IPS-NIHi7 (cell line): ENCODE results near the gene LINS1.
A peak's percentile ranks its signal among the peaks of the same experiment; 100 is the strongest.
"Not testable (repeated sequence)": the region's sequence is repeated elsewhere in the genome, so short reads cannot be mapped to it uniquely, and the experiment has no call there.

ENCODE experiments used
- DNase-seq: peaks from one replicate; pipeline ENCODE4 v3.0.0; 2012; ENCODE audit warnings: mixed read lengths; ENCODE audit errors: extremely low spot score

Gene LINS1

DNA sequence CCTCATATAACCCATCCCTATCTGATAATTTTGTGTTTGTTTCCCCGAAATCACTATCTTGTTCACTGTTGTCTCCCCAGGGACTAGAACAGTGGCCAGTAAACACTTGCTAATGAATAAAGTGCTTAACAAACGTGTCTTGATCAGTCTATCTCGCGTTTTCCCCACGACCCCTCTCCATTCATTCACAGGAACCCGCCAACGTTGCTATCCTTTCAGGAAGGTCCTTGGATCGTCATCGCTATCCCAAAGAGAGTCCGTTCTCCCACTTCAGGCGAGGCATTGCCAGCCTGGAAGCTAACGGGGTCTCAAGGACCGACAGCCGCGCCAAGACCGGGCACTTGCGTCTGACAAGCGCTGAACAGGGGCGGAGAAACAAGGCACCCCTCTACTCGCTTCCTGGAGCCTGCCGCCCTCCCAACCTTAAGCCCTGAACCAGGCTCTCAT is 344 bp downstream of the LINS1 start:
- no peak for DNase-seq

- no peak for DNase-seq
Measured at GRCh38 chr15:100601163-100601562, 821 bp downstream of the LINS1 start.

DNA sequence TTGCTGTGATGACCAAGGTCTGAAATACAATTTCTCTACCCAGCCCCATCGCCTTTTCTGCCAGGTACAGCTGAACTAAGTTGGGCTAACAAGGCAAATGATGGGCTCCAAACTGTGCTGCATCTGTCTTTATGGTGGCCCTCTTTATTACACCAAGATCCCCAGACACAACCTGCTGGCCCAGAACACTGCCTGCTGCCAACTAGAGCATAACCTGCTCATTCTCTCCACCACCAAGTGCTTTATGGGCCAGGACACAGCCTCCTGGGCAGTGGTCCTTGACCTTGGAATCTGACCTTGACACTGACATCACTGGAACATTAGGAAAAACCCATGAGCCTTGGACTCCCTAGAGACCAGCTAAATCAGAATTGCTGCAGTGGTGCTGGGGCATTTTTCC is 3.3 kb downstream of the LINS1 start:
- DNase-seq, result no peak

DNA sequence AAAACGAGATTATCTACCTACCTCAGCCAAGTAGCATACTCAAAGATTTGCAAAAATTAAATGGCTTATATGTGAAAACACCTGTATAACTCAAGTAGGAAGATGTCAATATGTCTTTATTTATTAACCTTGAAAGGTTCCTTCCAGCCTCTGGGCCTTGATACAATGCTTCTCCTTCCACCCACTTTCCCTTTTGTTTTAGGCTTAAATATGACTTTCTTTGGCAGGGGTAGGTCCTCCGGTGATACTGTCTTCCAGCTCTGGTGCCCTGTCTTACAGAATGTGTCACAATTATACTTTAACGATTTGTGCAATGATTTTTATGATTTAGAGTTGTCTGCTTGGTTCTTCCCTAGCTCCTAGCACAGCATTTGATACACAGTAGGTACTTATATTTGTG is 4.1 kb downstream of the LINS1 start:
- DNase-seq, result no peak

DNA sequence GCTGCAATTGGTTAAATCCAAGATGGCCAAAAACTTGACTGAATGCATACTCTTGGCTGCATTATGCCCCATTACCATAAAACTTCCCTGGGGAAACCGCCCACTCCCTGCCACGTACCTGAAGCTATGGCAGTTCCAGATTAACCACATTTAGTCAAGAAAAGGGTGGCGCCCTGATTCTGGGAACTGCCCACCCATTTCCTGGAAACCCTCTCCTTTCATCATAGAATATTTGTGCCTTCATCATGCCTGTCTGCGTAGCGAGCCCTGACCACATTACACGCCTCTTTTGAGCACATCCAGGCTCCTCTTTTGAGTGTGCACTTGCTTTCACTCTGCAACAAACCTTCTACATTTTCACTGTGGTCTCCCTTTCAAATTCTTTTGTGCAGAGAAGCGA is 5.2 kb downstream of the LINS1 start:
- DNase-seq, result no peak

- DNase-seq, result no peak
Measured at GRCh38 chr15:100595964-100596363, 6.0 kb downstream of the LINS1 start.

DNA sequence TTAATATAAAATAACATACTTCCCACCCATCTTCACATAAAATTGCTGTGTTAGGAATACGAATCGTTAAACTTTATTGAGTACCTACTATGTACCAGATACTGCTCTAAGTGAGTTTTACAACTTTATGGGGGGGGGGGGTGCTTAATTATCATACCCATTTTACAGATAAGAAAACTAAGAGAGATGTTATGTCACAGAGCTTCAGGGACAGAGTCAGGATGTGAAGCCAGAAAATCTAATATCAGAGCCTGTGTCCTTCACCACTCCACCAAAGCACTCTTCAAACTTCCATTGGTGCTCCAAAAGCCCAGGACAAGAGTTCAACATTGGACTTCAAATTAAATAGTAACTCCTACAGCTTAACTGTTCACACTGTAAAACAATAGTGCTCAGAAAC is 8.6 kb downstream of the LINS1 start:
- no peak for DNase-seq

GRCh38 chr15:100592898-100593297 is 9.1 kb downstream of the LINS1 start:
- no peak for DNase-seq

DNA sequence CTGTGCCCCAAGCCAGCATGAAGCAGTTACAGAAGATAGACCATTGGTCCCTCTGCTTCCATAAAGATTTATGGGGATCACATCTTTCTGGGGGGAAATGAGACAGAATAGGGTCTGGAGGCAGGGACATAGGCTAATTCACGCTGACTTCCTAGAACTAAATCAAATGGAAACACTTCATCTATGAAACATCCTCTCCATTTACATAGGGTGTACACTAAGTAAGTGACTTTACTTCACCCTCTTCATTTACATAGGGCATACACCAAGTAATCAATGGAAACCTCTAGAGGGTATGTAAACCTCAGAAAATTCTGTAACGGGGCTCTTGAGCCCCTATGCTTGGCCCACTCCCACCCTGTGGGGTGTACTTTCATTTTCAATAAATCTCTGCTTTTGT is 10.1 kb downstream of the LINS1 start:
- DNase-seq, result no peak

GRCh38 chr15:100591163-100591562 is 10.8 kb downstream of the LINS1 start:
- not testable (repeated sequence) for DNase-seq

- DNase-seq, result no peak
Measured at GRCh38 chr15:100588638-100589242, 13.2 kb downstream of the LINS1 start.

- DNase-seq, result no peak
Measured at GRCh38 chr15:100580414-100580813, 21.6 kb downstream of the LINS1 start.

GRCh38 chr15:100573526-100573925 is 28.5 kb downstream of the LINS1 start:
- DNase-seq, result no peak

GRCh38 chr15:100572362-100572983 is 29.5 kb downstream of the LINS1 start:
- DNase-seq, result no peak

- DNase-seq, result no peak
Measured at GRCh38 chr15:100571592-100572167, 30.3 kb downstream of the LINS1 start.

DNA sequence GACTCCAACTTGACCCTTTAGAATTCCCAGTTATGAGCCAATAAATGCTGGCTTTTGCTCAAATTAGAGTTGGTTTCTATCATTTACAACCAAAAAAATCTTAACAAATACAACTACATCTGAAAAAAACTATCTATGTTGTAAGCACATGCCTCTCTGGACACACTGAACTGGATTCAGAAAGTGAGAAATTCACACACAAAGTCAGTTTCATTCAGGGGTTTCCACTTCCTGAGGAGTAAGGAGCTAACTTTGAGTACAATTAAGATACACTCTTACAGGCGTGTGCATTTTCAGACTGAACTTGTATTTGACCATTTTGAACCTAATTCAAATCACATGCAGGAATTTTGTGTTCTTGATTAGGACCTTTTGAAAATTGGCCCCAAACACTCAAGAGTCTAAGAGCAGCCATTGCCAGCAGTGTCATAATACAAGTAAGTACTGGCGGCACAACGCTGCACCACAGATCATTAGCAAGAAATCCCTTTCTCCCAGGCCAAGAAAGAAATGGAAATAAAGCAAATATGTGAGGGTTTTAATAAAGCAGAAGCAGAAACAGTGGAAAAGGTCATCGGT is 31.2 kb downstream of the LINS1 start:
- no peak for DNase-seq

DNA sequence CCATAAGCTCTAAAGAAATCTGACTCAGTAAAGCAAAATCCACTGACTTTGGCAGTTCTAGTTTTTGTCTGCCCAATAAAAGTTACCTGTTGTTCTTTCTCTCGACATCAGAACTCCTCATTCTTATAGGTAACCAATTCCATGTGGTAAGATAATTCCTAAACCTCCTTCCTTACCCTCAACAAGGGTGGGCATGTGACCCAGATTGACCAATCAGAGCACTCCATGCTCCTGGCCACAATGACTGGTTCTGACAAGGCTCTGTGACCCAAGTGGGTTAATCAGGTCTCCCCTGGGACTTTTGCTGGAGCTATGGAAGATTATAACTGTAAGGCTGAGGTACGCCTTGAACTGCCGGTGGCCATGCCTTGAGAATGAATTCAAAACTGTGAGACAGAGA is 31.7 kb downstream of the LINS1 start:
- DNase-seq, result peak; percentile 22

DNA sequence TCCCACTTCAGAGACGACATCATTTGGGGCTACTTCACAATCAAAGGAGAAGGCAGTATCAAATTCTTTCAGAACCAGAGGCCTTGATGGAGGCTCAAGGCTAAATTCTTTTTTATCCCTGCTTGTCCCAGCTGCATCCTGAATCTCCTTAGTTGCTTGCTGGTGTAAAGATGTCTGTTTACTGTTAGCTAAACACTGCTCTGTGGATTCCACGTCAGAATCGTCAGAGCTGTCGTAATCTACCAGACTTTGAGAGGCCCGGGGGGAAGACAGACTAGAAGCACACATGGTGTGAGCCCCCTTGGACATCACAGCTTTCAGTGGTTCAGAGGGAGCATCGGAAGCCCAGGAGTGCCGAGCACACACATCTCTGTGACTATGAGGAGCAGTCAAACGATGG is 32.6 kb downstream of the LINS1 start:
- DNase-seq, result no peak

DNA sequence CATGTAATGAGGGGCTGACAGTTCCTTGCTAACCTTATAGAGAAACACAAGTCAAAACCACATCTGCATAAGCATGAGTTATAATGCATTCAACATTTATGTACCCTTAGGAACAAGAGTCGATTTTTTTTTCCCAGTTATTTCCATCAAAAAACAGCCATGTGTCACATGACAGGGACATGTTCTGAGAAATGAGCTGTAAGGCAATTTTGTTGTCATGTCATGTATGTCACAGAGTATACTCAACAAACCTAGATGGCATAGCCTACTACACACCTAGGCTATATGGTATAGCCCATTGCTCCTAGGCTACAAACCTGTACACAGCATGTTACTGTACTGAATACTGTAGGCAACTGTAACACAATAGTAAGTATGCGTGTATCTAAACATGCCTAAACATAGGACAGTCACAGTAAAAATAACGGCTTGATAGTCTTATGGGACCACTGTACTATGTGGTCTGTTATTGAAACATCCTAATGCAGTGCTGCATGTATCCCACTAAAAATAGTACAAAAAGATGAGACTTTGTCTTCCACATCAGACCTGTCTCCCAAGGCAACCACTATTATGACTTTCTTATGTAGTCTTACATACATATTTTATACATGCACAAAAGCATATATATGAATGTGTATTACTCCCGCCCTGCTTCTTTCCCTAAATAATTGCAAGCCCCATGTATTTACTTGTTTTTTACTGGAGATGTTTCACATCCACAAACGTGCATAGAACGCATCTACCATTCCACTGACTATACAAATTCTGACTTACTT is 34.9 kb downstream of the LINS1 start:
- DNase-seq, result no peak

DNA sequence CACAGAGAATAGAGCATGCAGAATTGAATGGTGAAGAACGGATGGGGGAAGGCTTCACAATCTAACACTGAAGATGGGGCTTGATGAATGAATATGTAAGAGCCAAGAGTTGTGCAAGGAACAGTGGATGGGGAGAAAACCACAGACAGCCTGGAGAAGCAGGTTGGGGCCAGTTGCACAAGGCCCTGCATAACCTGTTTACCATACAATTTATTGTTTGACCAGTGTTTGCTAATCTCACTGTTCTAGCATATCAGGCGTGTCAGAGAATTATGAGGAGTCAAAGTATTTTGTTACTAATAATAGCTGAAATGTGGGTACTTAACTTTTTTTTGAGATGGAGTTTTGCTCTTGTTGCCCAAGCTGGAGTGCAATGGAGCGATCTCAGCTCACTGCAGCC is 36.4 kb downstream of the LINS1 start:
- no peak for DNase-seq

- DNase-seq, result no peak
Measured at GRCh38 chr15:100560323-100560722, 41.7 kb downstream of the LINS1 start.

GRCh38 chr15:100559330-100559729 is 42.7 kb downstream of the LINS1 start:
- DNase-seq, result no peak
